ENCODE data around the gene SETX.
A peak's percentile ranks its signal among the peaks of the same experiment; 100 is the strongest.

SETX gene

DNA sequence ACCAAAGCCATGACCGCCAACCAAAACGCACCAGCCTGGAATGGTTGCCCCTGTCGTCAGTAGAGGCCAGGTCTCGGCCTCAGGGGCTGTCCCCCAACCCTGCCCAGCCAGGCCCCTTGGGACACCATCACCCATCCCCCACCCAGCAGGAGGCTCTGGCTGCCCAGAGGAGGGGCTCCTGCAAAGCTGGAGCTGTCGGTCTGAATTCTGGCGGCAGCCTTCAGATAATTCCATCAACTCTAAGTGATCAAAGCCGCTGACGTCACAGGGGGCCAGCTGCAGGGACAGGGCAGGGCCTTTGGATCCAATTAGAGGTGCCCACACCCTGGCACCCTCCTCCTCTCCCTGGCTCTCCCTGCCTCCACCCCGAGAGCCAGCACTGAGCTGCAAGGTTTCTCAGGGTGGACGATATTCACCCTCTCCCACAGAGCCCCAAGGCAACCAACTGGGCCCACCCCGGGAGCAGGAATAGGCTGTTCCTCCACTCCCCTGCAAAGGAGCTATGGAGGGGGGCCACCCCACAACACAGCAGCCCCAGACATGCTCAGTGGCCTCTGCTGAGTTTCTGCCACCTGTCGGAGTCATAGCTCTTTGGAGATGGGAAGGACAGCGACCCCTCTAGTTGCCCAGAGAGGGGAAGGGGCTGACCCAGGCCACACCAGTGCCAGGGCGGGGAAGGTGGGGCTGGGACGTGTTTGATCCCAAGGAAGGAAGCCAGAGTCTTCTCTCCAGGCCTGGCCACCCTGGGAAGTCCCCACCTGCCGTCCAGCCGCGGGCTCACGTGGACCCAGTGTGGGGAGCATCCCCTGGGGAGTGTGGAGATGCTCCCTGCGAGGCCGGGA lies 114.6 kb downstream of the SETX start:
- DNase-seq, result no peak

GRCh38 chr9:132239518-132239917 lies 115.3 kb downstream of the SETX start:
- DNase-seq, result no peak

GRCh38 chr9:132238992-132239391 lies 115.8 kb downstream of the SETX start:
- no peak for DNase-seq

DNA sequence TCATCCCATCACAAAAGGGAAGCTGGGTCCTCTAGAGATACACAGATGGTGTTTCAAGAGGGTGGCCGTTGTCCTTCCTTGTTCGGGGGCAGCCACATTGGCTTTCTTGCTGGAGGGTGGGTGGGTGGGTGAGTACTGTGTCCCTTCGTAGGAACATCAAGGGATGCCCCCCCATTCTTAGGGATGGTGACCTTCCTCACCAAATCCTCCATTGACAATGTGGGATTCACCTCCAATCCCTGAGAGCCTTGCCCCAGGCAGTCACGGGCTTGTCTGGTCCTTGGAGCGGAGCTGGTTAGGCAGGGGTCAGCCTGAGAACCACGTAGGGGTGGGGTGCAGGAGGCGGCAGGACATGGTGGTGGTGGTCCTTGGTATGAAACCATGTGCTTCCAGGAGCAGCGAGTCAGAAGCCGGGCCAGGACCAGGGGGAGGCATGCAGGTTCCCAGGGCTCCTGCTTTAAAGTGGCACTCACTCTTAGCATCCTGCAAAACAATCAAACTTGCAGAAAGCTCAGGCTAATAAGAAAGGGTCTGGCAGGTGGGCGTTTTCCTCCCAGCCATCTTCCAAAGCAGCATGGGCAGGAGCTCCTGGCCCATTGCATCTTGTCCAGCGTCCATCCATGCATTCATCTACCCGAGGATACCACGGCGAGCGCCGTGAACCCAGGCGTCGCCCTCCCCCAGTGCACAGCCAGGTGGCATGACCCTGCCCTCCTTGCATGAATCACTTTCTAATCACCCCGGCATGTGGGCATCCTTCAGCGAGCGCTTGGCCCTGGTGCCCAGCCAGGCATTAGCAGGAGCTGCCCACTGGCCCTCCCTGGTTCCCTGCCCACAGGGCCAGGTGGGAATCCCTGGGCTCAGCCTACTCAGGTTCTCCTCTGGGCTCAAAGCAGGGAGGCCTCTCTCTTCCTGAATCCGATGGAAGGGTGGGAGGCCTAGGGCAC lies 116.5 kb downstream of the SETX start:
- no peak for DNase-seq

DNA sequence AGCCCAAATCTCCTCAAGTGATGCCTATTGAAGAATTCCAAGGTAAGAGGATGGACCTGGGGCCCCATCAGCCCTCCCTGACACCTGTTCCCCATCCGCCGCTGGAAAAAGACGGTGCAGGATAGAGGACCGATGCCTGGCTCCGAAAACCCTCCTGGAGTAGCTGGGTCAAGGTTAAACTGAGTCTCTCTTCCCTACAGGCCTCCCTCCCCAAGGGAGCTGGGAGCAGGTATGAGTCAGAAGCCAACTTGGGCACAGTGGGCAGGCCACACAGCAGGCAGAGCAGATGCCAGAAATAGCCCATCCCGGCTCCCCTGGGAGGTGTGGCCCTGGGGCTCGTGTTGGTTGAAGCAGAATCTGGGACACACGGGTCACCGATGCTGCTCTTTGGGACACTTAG lies 117.3 kb downstream of the SETX start:
- DNase-seq, result no peak

DNA sequence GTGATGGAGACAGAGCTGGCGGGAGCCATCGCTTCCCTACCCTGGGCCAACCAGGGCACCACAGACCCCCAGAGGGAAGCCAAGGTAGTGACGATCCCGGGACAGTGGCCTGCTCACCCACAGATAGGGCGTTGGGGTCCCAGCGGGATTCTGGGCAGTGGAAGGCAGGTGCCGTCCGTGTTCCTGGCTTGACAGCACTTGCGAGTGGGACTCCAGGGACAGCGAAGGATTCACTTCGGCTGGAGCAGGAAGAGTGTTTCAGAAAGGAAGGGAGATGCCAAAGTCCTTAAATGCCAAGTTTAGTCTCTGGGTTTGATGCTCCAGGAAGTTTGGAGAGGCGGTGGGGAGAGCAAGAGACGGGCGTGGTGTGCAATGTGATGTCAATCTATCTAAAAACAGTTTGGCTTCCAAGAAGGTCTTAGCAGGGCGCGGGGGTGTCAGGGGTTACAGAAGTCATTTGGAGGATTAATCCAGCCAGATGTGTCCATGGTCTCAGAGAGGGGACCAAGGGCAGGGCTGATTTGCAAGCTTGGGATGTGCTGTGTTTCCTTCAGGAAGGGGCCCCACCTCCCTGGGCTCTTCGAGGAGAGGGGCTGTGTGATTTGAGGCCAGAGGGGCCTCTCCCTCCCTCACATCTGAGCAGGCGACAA lies 118.0 kb downstream of the SETX start:
- DNase-seq, result no peak

DNA sequence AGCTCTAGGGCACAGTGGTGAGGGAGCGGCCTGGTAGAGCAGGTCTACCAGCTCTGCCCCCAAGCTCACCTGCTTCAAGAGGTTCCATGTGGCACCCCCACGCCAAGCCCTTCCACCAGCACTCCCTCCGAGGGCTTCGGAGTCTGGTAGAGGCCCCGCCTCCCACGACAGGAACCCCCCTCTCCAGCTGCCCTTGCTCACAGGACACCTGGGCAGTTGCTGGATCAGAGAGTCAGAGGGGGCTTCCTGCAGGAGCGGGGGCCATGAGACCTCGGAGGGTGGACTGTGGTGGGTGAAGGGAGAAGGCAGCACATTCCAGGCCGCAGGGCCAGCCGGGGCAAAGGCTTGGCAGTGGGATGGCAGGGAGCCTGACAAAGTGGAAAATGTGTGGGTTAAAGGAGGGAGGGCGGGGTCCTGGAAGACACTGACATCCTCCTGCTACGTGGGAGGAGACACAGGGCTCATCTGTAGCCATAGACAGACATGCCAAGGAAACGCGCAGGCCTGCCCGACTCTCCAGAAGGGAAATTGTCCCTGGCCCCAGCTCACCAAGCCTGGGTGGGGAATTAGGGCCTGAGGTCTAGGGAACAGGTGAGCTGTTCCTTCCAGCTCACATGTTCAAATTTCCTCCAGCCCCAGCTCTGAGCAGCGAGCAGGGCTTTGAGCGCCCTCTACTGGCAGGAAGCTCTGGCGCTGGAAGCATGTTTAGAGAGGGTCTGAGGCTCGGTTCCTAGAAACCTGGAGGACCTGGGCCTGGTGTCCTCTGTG lies 118.7 kb downstream of the SETX start:
- DNase-seq, result peak; percentile 84

GRCh38 chr9:132235125-132235524 lies 119.7 kb downstream of the SETX start:
- DNase-seq, result no peak

GRCh38 chr9:132234535-132234934 lies 120.3 kb downstream of the SETX start:
- no peak for DNase-seq

GRCh38 chr9:132233138-132233537 lies 121.6 kb downstream of the SETX start:
- no peak for DNase-seq

DNA sequence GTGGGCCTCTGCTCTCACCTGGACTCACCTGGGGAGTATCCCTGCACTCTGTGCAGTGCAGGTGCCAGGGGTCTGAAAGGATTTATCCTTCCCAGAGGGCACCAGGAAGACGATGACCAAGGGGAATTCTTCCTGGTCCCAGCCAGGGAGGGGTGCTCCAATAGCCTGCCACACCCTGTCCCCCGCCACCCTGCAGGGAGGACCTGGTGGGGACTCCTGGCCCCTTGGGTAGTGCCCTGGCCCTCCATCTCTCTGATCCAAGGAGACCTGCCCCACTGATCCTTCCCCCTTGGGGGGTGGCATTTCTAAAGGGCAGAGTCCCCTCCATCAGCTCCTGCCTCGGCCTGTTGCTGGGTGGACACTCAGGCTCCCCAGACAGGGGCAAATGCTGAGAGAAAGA lies 122.3 kb downstream of the SETX start:
- DNase-seq, result no peak

DNA sequence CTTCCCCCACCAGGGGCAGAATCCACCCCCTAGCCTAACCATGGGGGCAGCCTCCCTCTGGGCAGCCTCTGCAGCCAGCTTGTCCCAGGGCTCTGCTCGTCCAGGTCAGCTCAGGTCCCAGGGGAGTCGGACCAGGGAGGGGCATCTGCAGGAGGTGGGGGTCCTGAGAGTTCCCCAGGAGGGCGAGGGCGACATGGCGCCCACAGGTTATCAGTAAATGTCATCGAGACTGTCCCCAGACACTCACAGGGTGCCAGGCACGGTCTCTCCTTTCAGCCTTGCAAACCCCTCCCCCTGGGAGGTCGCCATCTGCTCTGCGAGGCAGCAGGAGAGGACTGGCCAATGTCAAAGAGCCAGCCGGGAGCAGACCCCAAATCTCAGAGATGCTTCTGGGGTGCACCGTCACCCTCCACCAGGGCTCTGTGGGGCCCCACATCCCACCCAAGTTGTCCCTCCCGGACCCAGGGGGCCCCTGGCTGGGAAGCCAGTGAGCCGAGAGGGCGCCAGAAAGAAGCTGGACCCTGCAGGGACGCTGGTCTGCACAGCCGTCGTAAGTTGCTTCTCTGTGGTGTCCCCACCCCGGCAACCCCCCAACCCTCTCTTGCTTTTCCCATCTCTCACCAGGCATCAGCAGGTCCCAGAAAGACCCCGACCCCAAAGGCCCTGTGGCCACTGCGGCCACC lies 123.6 kb downstream of the SETX start:
- DNase-seq, result no peak

GRCh38 chr9:132230605-132231004 lies 124.2 kb downstream of the SETX start:
- DNase-seq, result no peak

DNA sequence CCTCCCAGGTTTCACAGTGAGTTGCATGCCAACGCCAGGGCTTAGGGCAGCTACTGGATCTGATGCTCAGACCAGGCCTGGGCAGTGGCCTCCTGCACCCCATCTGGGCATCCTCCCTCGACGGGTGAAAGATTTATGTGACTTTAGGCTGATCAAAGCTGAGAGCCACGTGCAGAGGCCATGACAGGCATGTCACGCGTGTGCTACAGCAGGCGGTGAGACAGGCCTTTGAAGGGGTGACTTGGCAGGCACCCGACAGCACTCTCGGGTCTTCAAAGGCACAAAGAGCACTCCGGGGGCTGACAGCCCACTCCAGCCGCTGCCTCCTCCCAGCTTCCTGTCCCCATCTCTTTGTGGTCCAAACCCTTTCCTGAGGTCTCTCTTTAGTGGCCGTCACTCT lies 126.7 kb downstream of the SETX start:
- DNase-seq, result no peak

- DNase-seq, result no peak
These were observed 128.0 kb downstream of the SETX start for GRCh38 chr9:132226571-132227430.

DNA sequence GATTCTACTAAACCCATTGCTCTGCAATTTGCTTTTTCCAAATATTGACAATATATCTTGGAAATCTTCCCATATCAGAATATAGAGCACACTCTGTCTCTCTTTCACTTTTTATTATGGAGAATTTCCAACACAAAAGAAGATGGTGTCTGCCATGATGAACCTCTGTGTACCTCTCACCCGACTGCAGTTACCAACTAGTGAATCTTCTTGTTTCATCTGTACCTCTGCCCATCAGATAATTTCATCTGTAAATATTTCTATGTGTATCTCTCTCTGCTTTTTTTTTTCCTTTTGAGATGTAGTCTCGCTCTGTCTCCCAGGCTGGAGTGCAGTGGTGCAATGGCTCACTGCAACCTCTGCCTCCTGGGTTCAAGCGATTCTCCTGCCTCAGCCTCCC lies 130.1 kb downstream of the SETX start:
- DNase-seq, result no peak

DNA sequence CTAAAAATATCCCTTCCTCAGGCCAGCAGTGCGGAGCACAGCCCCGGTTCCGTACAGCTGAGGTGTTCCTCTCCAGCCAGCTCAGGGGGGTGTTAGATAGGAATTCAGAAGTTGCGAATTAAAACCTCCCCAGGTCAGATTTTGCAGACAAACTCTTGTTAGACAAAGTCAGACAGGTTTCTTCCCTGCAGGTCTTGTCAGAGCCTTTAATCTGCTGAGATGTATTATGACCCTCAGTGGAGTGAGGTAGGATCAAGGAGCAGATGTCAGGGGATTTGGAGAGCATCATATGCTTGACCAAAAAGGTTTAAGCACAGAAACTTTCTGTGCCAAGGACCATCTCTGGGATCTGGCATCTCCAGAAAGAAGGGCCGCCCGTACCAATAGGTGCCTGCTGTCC lies 132.8 kb downstream of the SETX start:
- DNase-seq, result no peak

DNA sequence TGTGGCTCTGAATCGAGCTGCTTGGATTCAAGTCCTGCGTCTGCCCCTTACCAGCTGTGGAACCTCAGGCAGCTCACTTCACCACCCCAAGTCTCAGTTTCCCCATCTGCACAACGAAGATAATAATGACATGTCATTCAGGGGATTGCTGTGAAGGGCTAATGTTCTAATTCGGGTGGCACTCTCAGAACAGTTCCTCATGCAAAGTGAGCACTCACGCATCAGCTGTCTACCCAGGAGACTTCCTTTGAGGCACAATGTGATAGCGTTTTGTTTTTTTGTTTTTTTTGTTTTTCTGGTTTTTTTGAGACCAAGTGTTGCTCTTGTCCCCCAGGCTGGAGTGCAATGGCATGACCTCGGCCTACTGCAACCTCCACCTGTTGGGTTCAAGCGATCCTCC lies 136.6 kb downstream of the SETX start:
- no peak for DNase-seq

DNA sequence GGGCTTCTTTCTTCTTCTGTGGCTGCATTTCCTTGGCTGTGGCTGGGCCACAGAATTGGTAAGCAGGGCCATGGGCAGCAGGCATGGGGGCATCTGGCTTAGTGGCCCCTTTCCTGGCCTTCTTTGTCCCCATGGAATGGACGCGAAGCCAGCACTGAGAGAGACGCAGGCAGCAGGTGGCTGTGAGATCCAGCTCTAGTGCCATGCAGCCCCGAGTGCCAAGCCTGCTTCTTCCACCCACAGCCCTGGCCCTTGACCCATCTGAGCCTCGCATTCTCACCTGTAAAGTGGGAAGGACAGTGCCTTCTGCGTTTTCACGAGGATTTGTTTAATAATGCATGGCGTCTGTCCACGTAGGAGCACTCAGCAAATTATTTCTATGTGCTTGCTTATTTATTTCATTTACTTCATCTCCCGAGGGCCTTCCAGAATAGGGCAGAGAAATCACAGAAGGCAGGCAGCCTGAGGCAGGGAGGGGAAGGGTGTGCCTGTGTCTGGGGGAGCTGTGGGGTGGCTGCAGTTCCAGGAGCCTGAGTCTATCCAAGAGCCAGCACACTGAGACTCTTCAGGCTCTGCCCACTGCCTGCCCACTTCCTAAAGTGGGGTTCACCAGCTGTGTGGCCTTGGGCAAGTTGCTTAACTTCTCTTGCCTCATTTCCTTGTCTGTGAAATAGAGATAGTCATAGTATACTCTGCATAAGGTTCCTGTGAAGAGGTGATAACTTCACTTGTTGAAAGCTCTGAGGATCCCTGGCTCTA lies 137.7 kb downstream of the SETX start:
- no peak for DNase-seq

DNA sequence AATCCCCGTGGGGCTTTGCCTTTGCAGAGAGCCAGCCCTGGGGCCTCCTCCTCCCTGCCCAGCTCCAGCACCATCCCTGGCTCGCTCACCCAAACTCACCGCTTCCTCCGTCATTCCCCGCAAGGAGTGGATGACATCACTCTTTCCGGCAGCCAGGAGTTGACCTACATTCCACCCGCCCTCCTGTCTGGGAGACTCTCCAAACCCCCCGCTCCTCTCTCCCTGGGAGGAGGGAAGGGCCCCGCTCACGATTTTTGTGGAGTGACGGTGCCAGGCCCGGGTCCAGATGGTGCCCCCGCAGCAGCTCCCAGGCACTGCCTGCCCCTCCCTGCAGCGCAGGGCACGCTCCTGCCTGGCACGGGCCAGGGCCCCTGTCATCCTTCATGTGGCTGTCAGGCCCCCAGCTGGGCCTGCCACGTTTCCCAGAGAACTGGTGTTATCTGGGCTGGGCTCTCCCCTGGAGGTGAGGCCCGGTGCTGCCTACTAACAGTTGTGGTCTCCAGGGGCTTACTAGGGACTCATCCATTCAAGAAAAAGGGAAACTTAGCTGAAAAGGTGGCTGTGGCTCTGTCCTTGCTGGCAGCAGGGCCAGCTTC lies 140.7 kb downstream of the SETX start:
- DNase-seq, result peak; percentile 64
